SW480 (cell line): ENCODE results near the gene FGFBP1.

ENCODE experiments used
- DNase-seq: peaks from one replicate; pipeline ENCODE4 v3.0.0-alpha.2; 2016; ENCODE audit warnings: low spot score

FGFBP1 gene

GRCh38 chr4:15912961-15913630 lies 25.4 kb downstream of the FGFBP1 start:
- DNase-seq, result no peak

GRCh38 chr4:15912236-15912635 lies 26.3 kb downstream of the FGFBP1 start:
- DNase-seq, result no peak

- no peak for DNase-seq
These were observed 28.2 kb downstream of the FGFBP1 start for GRCh38 chr4:15910155-15910940.

- DNase-seq, result no peak
These were observed 31.1 kb downstream of the FGFBP1 start for GRCh38 chr4:15907430-15907829.

GRCh38 chr4:15906020-15906443 lies 32.5 kb downstream of the FGFBP1 start:
- DNase-seq, result peak; percentile 93

GRCh38 chr4:15902746-15903145 lies 35.8 kb downstream of the FGFBP1 start:
- no peak for DNase-seq

- DNase-seq, result no peak
These were observed 36.5 kb downstream of the FGFBP1 start for GRCh38 chr4:15901998-15902397.

- no peak for DNase-seq
These were observed 37.5 kb downstream of the FGFBP1 start for GRCh38 chr4:15901007-15901406.

- no peak for DNase-seq
These were observed 39.0 kb downstream of the FGFBP1 start for GRCh38 chr4:15899511-15899910.

- DNase-seq, result no peak
These were observed 39.6 kb downstream of the FGFBP1 start for GRCh38 chr4:15898902-15899301.

GRCh38 chr4:15897577-15897976 lies 41.0 kb downstream of the FGFBP1 start:
- DNase-seq, result no peak

- DNase-seq, result no peak
These were observed 43.3 kb downstream of the FGFBP1 start for GRCh38 chr4:15894921-15895916.

- no peak for DNase-seq
These were observed 44.1 kb downstream of the FGFBP1 start for GRCh38 chr4:15894393-15894792.

- peak; percentile 67 for DNase-seq
These were observed 44.6 kb downstream of the FGFBP1 start for GRCh38 chr4:15893962-15894361.

GRCh38 chr4:15891312-15891711 lies 47.2 kb downstream of the FGFBP1 start:
- DNase-seq, result no peak

- DNase-seq, result no peak
These were observed 48.2 kb downstream of the FGFBP1 start for GRCh38 chr4:15890246-15890829.

GRCh38 chr4:15888515-15888914 lies 50.0 kb downstream of the FGFBP1 start:
- no peak for DNase-seq
